Left hindlimb (tissue), 1 donor: Measurements from ENCODE around the gene NLGN1.

Experiments
- DNase-seq: peaks from one replicate; pipeline ENCODE4 v3.0.0-alpha.2; 2018

Gene NLGN1

DNA sequence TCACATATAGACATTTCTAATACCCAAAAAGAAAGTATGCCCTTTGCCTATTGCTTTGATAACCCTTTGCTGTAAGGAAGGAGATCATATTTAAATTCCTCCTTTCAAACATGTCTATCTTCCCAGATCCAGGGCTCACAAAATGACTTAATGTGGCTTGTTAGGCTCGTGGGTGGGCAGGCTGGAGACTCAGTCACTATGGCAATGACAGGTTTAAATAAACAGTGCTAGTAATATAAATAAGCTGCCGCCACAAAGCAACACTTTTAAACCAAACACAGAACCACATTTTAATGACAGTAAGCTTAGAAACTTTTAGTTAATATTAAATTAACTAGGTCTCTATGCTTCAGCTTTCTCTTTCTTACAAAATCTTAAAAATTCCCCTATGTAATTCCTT is 845.6 kb downstream of the NLGN1 start:
- no peak for DNase-seq

DNA sequence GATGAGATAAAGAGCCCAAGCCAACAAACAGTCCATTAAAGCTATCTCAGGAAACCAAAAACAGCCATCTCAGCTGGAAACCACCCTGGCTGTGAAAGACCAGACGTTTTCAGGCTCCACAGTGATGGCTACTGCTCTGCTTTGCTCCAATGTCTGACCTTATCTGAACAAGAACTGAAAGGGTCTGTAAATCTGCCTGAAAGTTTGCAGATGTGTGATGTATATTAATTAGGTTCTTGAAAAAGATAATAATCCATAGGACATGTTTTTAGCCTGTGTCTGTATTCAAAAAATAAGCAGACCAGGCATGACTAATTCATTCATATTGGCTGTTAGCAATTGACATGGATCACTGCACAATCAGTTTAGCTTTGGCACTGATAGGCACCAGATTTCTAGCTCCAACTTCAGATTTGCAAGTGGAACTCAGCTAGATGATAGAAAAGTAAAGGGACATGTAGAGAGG is 850.2 kb downstream of the NLGN1 start:
- no peak for DNase-seq

- no peak for DNase-seq
These were observed 854.1 kb downstream of the NLGN1 start for GRCh38 chr3:174251681-174252080.

DNA sequence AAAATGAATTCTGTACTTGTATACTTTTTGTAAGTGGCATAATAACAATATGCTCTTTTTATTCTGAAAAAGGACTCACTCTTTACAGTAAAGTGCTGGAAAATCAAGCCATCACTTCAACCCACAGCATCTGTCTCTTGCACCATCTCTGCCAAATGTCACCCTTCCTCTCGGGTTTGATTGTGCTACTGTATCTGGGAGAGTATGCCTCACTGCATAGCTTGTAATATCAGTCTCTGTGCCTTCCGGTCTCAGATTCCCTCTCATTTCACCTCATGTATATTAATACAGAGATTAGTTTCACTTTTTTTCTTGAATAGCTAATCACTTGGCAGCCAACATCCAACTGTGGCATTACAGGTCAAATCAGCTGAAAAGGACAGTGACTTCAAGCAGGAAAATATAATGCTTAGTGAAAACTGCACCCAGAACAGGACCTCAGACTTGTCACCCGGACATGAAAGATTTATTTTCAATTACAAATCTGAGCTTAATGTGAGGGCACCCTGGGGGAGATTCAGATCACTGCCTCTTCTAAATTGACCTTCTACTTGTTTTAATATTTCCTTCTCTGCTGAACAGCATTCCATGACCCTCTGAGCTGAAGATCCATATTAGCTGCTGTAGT is 855.8 kb downstream of the NLGN1 start:
- no peak for DNase-seq

- DNase-seq: no peak
These were observed 856.4 kb downstream of the NLGN1 start for GRCh38 chr3:174253940-174254339.

- no peak for DNase-seq
These were observed 857.9 kb downstream of the NLGN1 start for GRCh38 chr3:174255454-174255853.

GRCh38 chr3:174266476-174266875 is 868.9 kb downstream of the NLGN1 start:
- DNase-seq: no peak

GRCh38 chr3:174268061-174268460 is 870.5 kb downstream of the NLGN1 start:
- DNase-seq: no peak

DNA sequence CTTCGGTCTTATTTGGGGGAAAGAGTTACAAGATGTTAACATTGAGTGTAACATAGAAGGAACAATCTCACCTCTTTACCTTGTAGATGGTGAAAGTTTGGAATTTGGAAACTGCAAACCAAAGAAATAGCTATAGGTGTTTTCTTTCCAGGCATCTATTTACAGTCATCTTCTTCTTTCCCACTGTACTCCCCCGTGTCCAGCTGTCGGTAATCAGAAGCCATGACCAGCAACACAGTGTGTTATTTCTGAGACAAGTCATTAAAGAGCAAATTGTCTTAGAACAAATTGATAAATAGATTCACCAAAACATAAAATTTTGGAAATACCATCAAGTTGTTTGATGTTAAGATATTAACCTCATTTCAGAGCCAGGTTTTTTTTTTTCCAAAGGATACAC is 871.0 kb downstream of the NLGN1 start:
- no peak for DNase-seq

- no peak for DNase-seq
These were observed 873.3 kb downstream of the NLGN1 start for GRCh38 chr3:174270841-174271240.

DNA sequence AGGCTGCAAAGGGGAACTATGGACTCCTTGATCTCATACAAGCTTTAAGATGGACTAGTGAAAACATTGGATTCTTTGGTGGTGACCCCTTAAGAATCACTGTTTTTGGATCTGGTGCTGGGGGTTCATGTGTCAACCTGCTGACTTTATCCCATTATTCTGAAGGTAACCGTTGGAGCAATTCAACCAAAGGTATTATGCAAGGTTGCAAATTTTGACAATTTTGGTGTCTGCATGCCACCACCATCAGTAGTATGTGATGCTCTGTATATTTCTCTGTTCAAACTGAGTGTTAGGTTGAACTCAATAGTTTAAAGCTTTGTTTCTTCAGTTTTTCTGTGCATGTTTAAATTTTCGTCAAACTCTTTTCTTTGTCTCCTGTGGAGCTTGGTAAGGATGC is 877.8 kb downstream of the NLGN1 start:
- no peak for DNase-seq

DNA sequence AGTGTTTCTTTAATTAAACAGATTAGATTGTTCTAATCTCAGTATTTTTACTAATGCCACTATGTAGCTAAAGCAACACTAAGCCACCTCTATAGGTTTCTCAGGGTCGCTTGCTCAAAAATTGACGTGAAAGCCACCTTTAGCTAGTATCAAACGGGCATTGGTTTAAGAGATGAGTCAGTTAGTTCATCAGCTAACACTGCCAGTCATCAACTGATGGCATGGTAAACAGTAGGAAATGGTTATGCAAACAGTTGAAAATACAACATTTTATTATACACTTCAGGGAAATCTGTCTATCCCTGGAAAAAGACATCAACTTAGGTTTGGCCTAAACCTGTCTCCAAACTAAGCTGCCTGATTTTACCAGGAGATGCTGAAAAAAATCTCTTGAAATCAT is 879.3 kb downstream of the NLGN1 start:
- no peak for DNase-seq

GRCh38 chr3:174278094-174278493 is 880.5 kb downstream of the NLGN1 start:
- DNase-seq: no peak

DNA sequence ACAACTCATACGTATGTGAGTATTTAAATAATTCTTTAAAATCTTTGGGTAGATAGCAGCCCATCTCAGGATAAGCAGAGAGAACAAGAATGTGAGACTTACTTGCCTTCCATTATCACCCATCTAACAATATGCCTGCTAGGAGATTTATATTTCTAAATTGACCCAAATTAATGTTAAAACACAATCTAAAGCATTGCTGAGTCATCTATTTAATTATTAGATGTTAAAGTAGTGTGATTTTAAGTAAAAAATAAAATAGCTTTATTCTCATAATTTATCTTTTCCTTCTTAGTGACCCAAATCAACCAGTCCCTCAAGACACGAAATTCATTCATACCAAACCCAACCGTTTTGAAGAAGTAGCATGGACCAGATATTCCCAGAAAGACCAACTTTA is 882.6 kb downstream of the NLGN1 start:
- DNase-seq: no peak

GRCh38 chr3:174285242-174285864 is 887.8 kb downstream of the NLGN1 start:
- DNase-seq: no peak

DNA sequence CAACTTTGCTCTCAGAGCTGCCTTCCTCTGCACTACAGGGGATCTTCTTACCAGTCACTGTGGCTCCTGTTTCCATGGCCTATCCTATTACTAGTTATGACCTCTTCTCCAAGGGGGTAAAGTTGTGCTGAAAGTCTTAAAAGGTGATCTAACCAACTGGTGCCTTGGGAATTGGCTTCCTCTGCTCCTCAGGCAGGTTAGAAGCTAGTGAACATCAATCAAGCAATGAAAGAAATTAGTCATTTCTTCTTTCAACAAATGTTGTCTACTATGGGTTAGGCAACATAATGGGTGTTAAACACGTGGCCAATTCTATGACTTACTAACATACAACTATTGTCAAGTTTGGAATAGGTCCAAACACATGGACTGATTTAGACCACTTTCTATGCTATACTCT is 890.2 kb downstream of the NLGN1 start:
- DNase-seq: no peak

GRCh38 chr3:174294616-174295015 is 897.1 kb downstream of the NLGN1 start:
- no peak for DNase-seq

GRCh38 chr3:174295306-174296092 is 898.0 kb downstream of the NLGN1 start:
- DNase-seq: no peak

GRCh38 chr3:174302746-174303315 is 905.3 kb downstream of the NLGN1 start:
- no peak for DNase-seq

DNA sequence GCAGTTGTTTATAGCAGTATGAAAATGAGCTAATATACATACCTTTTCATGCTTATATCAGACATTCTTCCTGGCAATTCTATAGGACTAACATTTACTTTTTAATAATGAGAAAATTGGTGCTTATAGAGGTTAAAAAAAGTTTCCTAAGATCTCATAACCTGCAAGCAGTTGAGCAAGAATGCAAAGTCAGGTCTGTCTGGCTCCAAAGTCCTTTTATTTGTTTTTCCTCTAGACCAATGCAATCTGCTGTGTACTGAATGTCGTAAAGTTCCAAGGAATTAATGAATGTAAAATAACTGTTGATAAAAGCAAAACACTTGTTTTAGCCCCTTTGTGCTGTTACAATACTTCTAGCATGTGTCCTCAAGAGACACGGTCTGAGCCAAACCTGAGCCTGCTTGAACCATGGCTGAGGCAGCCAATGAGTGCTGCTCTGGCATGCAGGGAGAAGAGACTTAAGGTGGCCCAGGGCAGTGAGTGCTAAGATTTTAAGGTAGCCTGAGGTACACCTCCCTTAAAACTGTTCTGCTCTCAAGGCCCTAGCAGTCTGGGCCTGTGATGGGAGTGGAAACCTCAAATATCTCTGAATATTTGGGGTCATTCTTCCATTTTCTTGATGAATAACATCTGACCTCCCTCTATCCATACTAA is 906.5 kb downstream of the NLGN1 start:
- no peak for DNase-seq

DNA sequence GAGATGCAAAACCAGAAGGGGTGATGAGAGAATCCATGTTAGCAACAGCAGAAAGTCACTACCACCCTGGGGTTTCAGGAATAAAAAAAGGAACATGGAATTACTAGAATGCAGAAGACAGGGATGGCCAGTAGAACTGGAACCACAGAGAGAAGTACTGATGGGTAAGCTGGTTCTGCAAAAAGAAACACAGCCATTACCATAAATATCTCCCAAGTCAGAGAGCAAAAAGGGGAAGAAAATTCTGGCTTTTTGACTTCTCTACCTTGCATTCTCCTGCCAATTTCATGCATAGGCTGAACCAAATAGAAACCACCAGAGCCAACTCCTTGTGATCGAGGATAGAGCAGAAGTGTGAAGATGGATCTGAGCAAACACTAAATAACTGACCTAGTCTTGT is 911.2 kb downstream of the NLGN1 start:
- no peak for DNase-seq

- DNase-seq: no peak
These were observed 913.0 kb downstream of the NLGN1 start for GRCh38 chr3:174310475-174310983.

DNA sequence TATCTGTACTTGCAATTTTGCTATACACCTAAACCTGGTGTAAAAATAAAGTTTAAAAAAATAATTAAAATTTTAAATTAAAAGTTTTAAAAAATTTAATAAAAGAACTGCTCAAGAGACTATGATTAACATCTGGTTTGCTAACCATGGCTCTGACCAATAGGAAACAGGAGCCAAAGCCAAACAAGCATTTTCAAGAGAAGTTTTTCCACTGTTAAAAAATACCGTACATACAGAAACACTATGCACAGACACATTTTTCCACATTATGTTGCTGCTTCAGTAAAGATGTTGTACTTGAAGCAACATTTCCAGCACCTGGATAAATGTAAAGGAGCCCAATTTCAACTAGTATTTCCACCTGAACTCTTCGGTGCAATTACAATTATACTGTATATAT is 917.7 kb downstream of the NLGN1 start:
- no peak for DNase-seq
